NCI-H1436 (cell line): ENCODE data around the gene RASSF9.

ENCODE experiments used
- DNase-seq: peaks from one replicate; lab custom pipeline; 2025; lab: John Stamatoyannopoulos, UW

Gene RASSF9

GRCh38 chr12:85821206-85821605, 15.0 kb downstream of the RASSF9 start:
- no peak for DNase-seq

GRCh38 chr12:85820101-85820500, 16.1 kb downstream of the RASSF9 start:
- no peak for DNase-seq

- no peak for DNase-seq
Measured at GRCh38 chr12:85814741-85815140, 21.5 kb downstream of the RASSF9 start.

GRCh38 chr12:85814071-85814470, 22.1 kb downstream of the RASSF9 start:
- no peak for DNase-seq

GRCh38 chr12:85809500-85809899, 26.7 kb downstream of the RASSF9 start:
- no peak for DNase-seq

GRCh38 chr12:85807730-85808129, 28.5 kb downstream of the RASSF9 start:
- no peak for DNase-seq

- no peak for DNase-seq
Measured at GRCh38 chr12:85805654-85806053, 30.6 kb downstream of the RASSF9 start.

GRCh38 chr12:85804663-85805062, 31.5 kb downstream of the RASSF9 start:
- DNase-seq: no peak

GRCh38 chr12:85803923-85804322, 32.3 kb downstream of the RASSF9 start:
- no peak for DNase-seq

GRCh38 chr12:85803231-85803630, 33.0 kb downstream of the RASSF9 start:
- no peak for DNase-seq

- no peak for DNase-seq
Measured at GRCh38 chr12:85798122-85798521, 38.1 kb downstream of the RASSF9 start.

GRCh38 chr12:85796001-85796400, 40.2 kb downstream of the RASSF9 start:
- DNase-seq: no peak

GRCh38 chr12:85794531-85794930, 41.7 kb downstream of the RASSF9 start:
- DNase-seq: no peak

- DNase-seq: no peak
Measured at GRCh38 chr12:85784096-85784720, 52.0 kb downstream of the RASSF9 start.

GRCh38 chr12:85782711-85783110, 53.5 kb downstream of the RASSF9 start:
- no peak for DNase-seq

GRCh38 chr12:85781766-85782165, 54.4 kb downstream of the RASSF9 start:
- peak; percentile 57 for DNase-seq

- DNase-seq: peak; percentile 55
Measured at GRCh38 chr12:85779768-85780167, 56.4 kb downstream of the RASSF9 start.

GRCh38 chr12:85775091-85775490, 61.1 kb downstream of the RASSF9 start:
- no peak for DNase-seq

GRCh38 chr12:85765453-85765869, 70.7 kb downstream of the RASSF9 start:
- DNase-seq: peak; percentile 55

GRCh38 chr12:85759623-85760022, 76.6 kb downstream of the RASSF9 start:
- DNase-seq: no peak

- no peak for DNase-seq
Measured at GRCh38 chr12:85759091-85759490, 77.1 kb downstream of the RASSF9 start.

- no peak for DNase-seq
Measured at GRCh38 chr12:85755760-85756159, 80.4 kb downstream of the RASSF9 start.
